ENCODE measurements around the gene EMX1.
A peak's percentile ranks its signal among the peaks of the same experiment; 100 is the strongest.

Gene EMX1

GRCh38 chr2:72944804-72945449, 27.6 kb downstream of the EMX1 start:
- DNase-seq = no peak

- DNase-seq = no peak
These were observed 28.2 kb downstream of the EMX1 start for GRCh38 chr2:72945450-72946019.

- DNase-seq = no peak
These were observed 29.1 kb downstream of the EMX1 start for GRCh38 chr2:72946466-72946865.

- DNase-seq = no peak
These were observed 30.9 kb downstream of the EMX1 start for GRCh38 chr2:72947952-72948830.

DNA sequence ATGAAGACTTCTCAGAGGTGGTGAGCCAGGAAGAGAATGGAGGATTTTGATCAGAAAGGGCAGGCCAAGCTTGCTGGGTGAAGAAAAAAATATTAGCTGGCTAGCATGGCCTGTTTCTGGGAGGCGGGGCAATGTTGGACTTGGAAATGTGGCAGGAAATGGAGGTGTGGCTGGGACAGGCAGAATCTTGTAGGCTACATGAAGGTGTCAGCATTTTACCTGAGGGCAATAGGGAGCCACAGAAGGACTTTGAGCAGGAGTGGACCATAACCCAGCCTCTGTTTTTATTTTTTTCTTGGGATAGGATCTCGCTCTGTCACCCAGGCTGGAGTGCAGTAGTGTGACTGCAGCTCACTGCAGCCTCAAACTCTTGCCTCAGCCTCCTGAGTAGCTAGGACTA, 31.7 kb downstream of the EMX1 start:
- DNase-seq = no peak

DNA sequence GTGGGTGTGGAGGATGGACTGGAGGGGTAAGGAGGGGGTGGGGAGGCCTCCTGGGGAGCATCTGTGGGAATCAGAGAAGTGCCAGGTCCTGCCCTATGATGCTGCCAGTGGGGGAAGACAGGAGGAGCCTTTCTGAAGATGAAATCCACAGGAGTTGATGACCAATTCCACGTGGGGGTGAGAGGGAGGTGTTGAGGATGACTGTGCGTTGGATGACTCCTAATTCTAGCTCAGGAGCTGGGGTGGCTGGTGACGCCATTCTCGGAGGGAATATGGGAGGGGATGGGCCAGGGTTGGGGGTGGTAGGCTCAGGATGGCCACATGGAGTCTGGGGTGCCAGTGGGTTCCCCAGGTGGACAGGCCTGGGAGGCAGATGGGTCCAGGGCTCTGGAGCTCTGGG, 32.3 kb downstream of the EMX1 start:
- DNase-seq = no peak

DNA sequence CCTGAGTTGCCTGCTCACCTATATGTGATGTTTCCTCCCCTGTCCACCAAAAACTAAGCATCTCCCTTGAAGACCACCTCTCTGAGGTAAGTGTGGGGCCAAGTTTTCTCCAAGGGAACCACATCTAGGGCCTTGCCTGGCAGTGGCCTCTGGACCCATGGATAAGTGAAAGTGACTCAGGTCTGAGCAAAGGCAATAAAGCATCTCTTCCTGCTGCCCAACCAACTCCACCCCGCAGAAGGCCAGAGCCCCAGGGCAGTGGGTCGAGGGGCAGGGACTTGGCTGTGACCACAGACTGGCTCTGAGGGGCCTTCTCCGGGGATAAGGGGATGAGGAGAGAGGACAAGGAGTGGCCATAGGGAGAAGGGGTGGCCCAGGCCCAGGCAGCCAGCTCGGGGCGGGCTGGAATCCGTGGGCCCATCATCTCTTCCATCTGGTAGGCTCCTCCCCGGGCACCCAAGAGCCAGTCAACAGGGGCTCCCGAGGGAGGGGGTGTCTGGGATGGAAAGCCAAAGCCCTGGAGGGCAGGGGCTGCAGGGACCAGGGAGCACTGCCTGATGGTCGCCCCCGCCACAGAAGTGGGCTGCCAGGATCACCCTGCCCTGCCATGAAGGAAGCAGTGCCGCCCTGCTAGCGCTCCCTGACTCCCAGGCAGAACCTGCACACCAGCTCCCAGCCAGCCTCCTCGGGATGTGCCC, 33.4 kb downstream of the EMX1 start:
- no peak for DNase-seq

GRCh38 chr2:72951303-72952095, 34.2 kb downstream of the EMX1 start:
- no peak for DNase-seq

GRCh38 chr2:72952110-72952823, 34.9 kb downstream of the EMX1 start:
- no peak for DNase-seq

GRCh38 chr2:72952961-72953360, 35.6 kb downstream of the EMX1 start:
- no peak for DNase-seq

DNA sequence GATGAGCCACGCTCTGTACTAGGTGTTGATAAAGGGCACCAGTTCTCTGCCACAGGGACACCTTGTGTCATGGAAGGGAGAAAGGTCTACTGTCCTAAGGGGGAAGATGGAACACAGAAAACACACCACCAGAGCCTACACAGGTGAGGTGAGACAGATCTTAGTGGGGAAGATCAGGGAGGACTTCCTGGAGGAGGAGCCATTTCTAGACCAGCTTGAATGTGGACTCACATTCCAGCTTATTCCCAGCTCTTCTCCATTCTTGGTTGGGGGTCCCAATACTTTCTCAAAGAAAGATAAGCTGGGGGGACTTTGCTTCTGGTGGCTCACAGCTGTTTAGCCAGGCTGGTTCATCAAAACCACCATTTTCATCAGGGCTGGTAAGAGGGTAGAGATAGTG, 36.2 kb downstream of the EMX1 start:
- no peak for DNase-seq

DNA sequence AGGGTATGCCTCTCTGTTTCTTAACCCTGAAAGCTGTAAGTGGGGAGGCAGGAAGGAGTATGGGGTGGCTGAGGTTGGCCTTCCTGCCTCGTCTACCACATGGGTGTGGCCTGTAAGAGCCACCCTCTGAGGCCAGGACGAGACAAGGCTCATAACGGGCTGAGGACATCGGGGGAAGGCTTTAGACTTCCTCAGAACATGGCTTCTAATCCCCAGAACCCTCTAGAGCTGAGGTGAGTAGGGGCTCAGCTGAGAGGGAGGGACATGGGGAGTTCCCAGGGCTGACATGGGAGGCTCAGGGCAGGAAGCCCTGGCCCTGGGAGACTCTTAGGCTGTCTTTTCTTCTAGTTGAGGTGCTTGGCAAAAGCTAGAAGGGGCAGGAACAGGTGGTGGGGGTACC, 36.7 kb downstream of the EMX1 start:
- peak; percentile 11 for DNase-seq

GRCh38 chr2:72954376-72955227, 37.3 kb downstream of the EMX1 start:
- no peak for DNase-seq

DNA sequence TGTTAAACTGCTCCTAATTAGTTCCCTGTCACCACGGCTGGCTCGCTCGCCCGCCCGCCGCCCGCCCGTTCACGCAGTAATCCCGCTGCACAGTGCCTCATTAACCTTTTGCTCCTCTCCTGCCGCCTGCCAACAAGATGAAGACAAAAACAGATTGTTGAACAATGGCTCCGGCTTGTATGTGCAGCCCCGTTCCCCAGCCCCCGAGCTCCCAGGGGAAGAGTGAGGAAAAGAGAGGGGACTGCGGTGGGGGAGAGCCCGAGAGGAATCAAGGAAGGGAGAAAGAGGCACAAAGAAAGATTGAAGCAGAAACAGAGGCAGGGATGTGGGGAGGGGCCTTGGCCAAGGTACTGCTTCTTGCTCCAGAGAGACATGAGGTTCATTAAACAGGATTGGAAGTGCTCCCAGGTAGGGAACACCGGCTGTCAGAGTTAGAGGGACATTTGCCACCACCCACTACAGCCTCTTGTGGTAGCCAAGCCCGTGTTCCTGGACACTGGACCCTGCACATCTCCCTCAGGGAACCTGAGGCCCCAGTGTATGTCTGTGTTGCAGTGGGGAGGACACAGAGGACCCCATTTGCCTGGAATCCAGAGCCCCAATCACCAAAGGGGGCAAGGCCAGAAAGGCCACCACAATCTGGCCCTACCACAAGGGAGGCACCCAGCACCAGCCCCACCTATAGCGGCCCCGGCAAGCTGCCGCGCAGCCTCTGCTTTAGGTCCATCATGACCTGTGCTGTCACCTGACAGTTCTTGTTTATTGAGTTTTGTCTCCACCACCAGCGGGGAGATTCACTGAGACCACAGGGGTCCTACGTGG, 38.1 kb downstream of the EMX1 start:
- no peak for DNase-seq

- no peak for DNase-seq
These were observed 38.7 kb downstream of the EMX1 start for GRCh38 chr2:72956050-72956395.

DNA sequence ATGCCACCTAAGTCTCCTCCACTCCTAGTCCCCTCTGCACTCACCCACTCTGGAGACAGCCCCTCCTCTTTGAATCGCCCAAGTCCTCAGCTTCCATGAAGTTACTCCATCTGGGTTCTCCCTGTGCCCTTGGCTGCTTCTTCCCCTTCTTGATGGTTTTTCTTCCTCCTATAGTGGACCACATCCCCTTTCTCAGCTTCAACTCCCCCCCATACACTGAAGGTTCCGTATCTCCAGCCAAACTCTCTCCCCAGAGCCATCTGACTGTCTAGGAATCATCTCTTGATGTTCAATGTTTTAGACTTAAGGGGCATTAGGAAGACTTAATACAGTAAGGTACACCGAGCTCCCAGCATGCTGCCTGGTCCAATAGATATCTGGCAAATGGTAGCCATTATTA, 39.6 kb downstream of the EMX1 start:
- DNase-seq = no peak

- no peak for DNase-seq
These were observed 41.4 kb downstream of the EMX1 start for GRCh38 chr2:72958542-72959385.

GRCh38 chr2:72959554-72959953, 42.2 kb downstream of the EMX1 start:
- no peak for DNase-seq
